ENCODE measurements around the gene SUCNR1.
"Not testable (repeated sequence)": the region's sequence is repeated elsewhere in the genome, so short reads cannot be mapped to it uniquely, and the experiment has no call there.

Gene SUCNR1

GRCh38 chr3:151903501-151903991 is 30.1 kb downstream of the SUCNR1 start:
- no peak for DNase-seq

- DNase-seq, result no peak
Measured at GRCh38 chr3:151905647-151906046, 32.2 kb downstream of the SUCNR1 start.

GRCh38 chr3:151906751-151907150 is 33.3 kb downstream of the SUCNR1 start:
- no peak for DNase-seq

- DNase-seq, result no peak
Measured at GRCh38 chr3:151908399-151908798, 35.0 kb downstream of the SUCNR1 start.

GRCh38 chr3:151909681-151910405 is 36.4 kb downstream of the SUCNR1 start:
- DNase-seq, result no peak

GRCh38 chr3:151911462-151911861 is 38.0 kb downstream of the SUCNR1 start:
- no peak for DNase-seq

- no peak for DNase-seq
Measured at GRCh38 chr3:151912028-151912427, 38.6 kb downstream of the SUCNR1 start.

- no peak for DNase-seq
Measured at GRCh38 chr3:151916781-151917180, 43.3 kb downstream of the SUCNR1 start.

GRCh38 chr3:151918253-151919029 is 45.0 kb downstream of the SUCNR1 start:
- DNase-seq, result peak; percentile 47

GRCh38 chr3:151919030-151919328 is 45.5 kb downstream of the SUCNR1 start:
- no peak for DNase-seq

- DNase-seq, result no peak
Measured at GRCh38 chr3:151919446-151919845, 46.0 kb downstream of the SUCNR1 start.

- no peak for DNase-seq
Measured at GRCh38 chr3:151923901-151924300, 50.5 kb downstream of the SUCNR1 start.

- DNase-seq, result no peak
Measured at GRCh38 chr3:151924753-151925152, 51.3 kb downstream of the SUCNR1 start.

GRCh38 chr3:151925419-151925818 is 52.0 kb downstream of the SUCNR1 start:
- DNase-seq, result no peak

GRCh38 chr3:151925876-151926275 is 52.4 kb downstream of the SUCNR1 start:
- no peak for DNase-seq

- DNase-seq, result no peak
Measured at GRCh38 chr3:151926956-151927355, 53.5 kb downstream of the SUCNR1 start.

GRCh38 chr3:151927915-151928525 is 54.6 kb downstream of the SUCNR1 start:
- not testable (repeated sequence) for DNase-seq

GRCh38 chr3:151931171-151931570 is 57.7 kb downstream of the SUCNR1 start:
- DNase-seq, result no peak

GRCh38 chr3:151933234-151933853 is 59.9 kb downstream of the SUCNR1 start:
- DNase-seq, result no peak
